ENCODE data around the gene CBR1.

- TF ChIP-seq, protein P1, sequence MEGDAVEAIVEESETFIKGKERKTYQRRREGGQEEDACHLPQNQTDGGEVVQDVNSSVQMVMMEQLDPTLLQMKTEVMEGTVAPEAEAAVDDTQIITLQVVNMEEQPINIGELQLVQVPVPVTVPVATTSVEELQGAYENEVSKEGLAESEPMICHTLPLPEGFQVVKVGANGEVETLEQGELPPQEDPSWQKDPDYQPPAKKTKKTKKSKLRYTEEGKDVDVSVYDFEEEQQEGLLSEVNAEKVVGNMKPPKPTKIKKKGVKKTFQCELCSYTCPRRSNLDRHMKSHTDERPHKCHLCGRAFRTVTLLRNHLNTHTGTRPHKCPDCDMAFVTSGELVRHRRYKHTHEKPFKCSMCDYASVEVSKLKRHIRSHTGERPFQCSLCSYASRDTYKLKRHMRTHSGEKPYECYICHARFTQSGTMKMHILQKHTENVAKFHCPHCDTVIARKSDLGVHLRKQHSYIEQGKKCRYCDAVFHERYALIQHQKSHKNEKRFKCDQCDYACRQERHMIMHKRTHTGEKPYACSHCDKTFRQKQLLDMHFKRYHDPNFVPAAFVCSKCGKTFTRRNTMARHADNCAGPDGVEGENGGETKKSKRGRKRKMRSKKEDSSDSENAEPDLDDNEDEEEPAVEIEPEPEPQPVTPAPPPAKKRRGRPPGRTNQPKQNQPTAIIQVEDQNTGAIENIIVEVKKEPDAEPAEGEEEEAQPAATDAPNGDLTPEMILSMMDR (IDR thresholded peaks at IDR 0.05) = no peak
- TF ChIP-seq POLR2AphosphoS5 (IDR thresholded peaks at IDR 0.05) (no peak), EP300 (IDR thresholded peaks at IDR 0.05) (no peak)
Measured at GRCh38 chr21:36115138-36115730, 45.4 kb downstream of the CBR1 start.

Data from stomach (tissue), 4 donors.